H1 (cell line): Measurements from ENCODE around the gene CDC14B. TPM values are rescaled to one million over a fixed set of nuclear protein-coding genes. Genes with fewer than 3 reads are reported as not detected.

Experiments
- CTCF ChIA-PET: fragments of 300-600 bp; sonication (Branson Sonifier 250); formaldehyde crosslinking; loops from one replicate; lab custom pipeline; 2021; ENCODE audit not compliant: partially characterized antibody; lab: Charles Lee
- POLR2A ChIA-PET: fragments of 300-600 bp; sonication (Branson Sonifier 250); formaldehyde crosslinking; loops from one replicate; lab custom pipeline; 2021; ENCODE audit warnings: inconsistent platforms; ENCODE audit not compliant: partially characterized antibody; lab: Charles Lee
- DNase-seq, 2 experiments: peaks; one replicate each; pipeline versions ENCODE4 v3.0.0 to v3.0.0-alpha.2; 2010 to 2022; ENCODE audit warnings: low spot score in 2 of 2, low read depth in 1 of 2, mixed read lengths in 1 of 2
- FAIRE-seq: peaks from 2 replicates; lab custom pipeline; 2011; peaks lifted over from hg19 to GRCh38; lab: Jason Lieb, UNC
- H2AFZ ChIP-seq: 2 replicates; pipeline ENCODE4 v1.8.1; 2012; ENCODE audit warnings: low read length, inconsistent platforms
- H2AK5ac ChIP-seq: 2 replicates; pipeline ENCODE4 v1.6.1; 2013; ENCODE audit warnings: low read depth, low read length
- H2BK120ac ChIP-seq: replicated peaks from 2 replicates; pipeline ENCODE3; 2013; ENCODE audit warnings: low read depth, low read length, inconsistent platforms
- H2BK12ac ChIP-seq: 2 replicates; pipeline ENCODE4 v1.6.1; 2013; ENCODE audit warnings: low read depth, low read length
- H2BK15ac ChIP-seq: 2 replicates; pipeline ENCODE4 v1.6.1; 2013; ENCODE audit warnings: low read length
- H2BK20ac ChIP-seq: 2 replicates; pipeline ENCODE4 v1.6.1; 2013; ENCODE audit warnings: low read length
- H2BK5ac ChIP-seq: 2 replicates; pipeline ENCODE4 v1.6.1; 2013; ENCODE audit warnings: low read depth, low read length
- H3K14ac ChIP-seq: 2 replicates; pipeline ENCODE4 v1.6.1; 2013; ENCODE audit warnings: inconsistent platforms; ENCODE audit not compliant: insufficient read length
- H3K18ac ChIP-seq: 2 replicates; pipeline ENCODE4 v1.6.1; 2013; ENCODE audit warnings: low read length; ENCODE audit errors: extremely low read depth
- H3K23ac ChIP-seq: 2 replicates; pipeline ENCODE4 v1.6.1; 2013; ENCODE audit warnings: inconsistent platforms; ENCODE audit not compliant: insufficient read length
- H3K23me2 ChIP-seq: 2 replicates; pipeline ENCODE4 v1.6.1; 2013; ENCODE audit warnings: low read depth, low read length
- H3K27ac ChIP-seq: 2 replicates; pipeline ENCODE4 v1.6.1; 2011; ENCODE audit warnings: low read depth, low read length, inconsistent platforms
- H3K27me3 ChIP-seq, 4 experiments: replicated peaks in 1 of 4; 1 replicate in 1 of 4; 2 replicates in 3 of 4; pipeline versions ENCODE4 v1.6.1 to v1.8.1; 2011 to 2013; ENCODE audit warnings: low read length in 3 of 4, mild to moderate bottlenecking in 3 of 4, inconsistent platforms in 2 of 4, mixed read lengths in 2 of 4, moderate library complexity in 1 of 4; ENCODE audit not compliant: control insufficient read depth in 3 of 4, insufficient read depth in 3 of 4; ENCODE audit errors: extremely low read depth in 1 of 4
- H3K36me3 ChIP-seq, 4 experiments: 2 replicates each; pipeline versions ENCODE4 v1.6.1 to v1.8.1; 2011 to 2013; ENCODE audit warnings: mild to moderate bottlenecking in 4 of 4, low read length in 3 of 4, moderate library complexity in 2 of 4, control low read depth in 1 of 4, inconsistent platforms in 1 of 4; ENCODE audit not compliant: insufficient read depth in 4 of 4, control insufficient read depth in 2 of 4
- H3K4ac ChIP-seq: replicated peaks from 2 replicates; pipeline ENCODE3; 2013; ENCODE audit warnings: low read length, low read depth, mixed read lengths, inconsistent platforms; ENCODE audit not compliant: insufficient read length
- H3K4me1 ChIP-seq, 4 experiments: replicated peaks in 1 of 4; 1 replicate in 1 of 4; 2 replicates in 3 of 4; pipeline versions ENCODE4 v1.6.1 to v1.8.1; 2011 to 2013; ENCODE audit warnings: low read length in 3 of 4, inconsistent platforms in 2 of 4, mixed read lengths in 1 of 4; ENCODE audit not compliant: insufficient read depth in 4 of 4, control insufficient read depth in 3 of 4
- H3K4me2 ChIP-seq, 2 experiments: 2 replicates each; pipeline versions ENCODE4 v1.6.1 to v1.8.1; 2011 to 2013; ENCODE audit warnings: low read depth in 2 of 2, low read length in 2 of 2, control low read depth in 1 of 2, inconsistent platforms in 1 of 2, mild to moderate bottlenecking in 1 of 2; ENCODE audit not compliant: insufficient read depth in 1 of 2
- H3K4me3 ChIP-seq, 4 experiments: fragments of 200-600, 300-600 bp in 1 of 4; sonication (generic), shearing (Covaris generic), sonication (Bioruptor Twin) in 1 of 4; 2 replicates each; pipeline versions ENCODE4 v1.5.1 to v1.8.1; 2011 to 2016; ENCODE audit warnings: low read length in 4 of 4, low read depth in 3 of 4, control low read depth in 2 of 4, inconsistent platforms in 2 of 4, mild to moderate bottlenecking in 2 of 4, mixed read lengths in 1 of 4, moderate library complexity in 1 of 4; ENCODE audit not compliant: insufficient read depth in 2 of 4; ENCODE audit errors: extremely low read depth in 1 of 4
- H3K56ac ChIP-seq: replicated peaks from 2 replicates; pipeline ENCODE3; 2013; ENCODE audit warnings: low read depth, mild to moderate bottlenecking, mixed read lengths, low read length, inconsistent platforms; ENCODE audit not compliant: insufficient read length
- H3K79me1 ChIP-seq: 2 replicates; pipeline ENCODE4 v1.6.1; 2013; ENCODE audit warnings: low read depth, low read length, control low read depth
- H3K79me2 ChIP-seq, 2 experiments: 2 replicates each; pipeline versions ENCODE4 v1.6.1 to v1.8.1; 2012 to 2013; ENCODE audit warnings: low read length in 2 of 2, mild to moderate bottlenecking in 2 of 2, inconsistent platforms in 1 of 2; ENCODE audit not compliant: insufficient read depth in 2 of 2, control insufficient read depth in 1 of 2
- H3K9ac ChIP-seq, 4 experiments: replicated peaks in 1 of 4; 1 replicate in 1 of 4; 2 replicates in 3 of 4; pipeline versions ENCODE4 v1.6.1 to v1.8.1; 2011 to 2013; ENCODE audit warnings: low read depth in 3 of 4, low read length in 3 of 4, control low read depth in 2 of 4, mild to moderate bottlenecking in 2 of 4, moderate library complexity in 2 of 4, inconsistent platforms in 1 of 4; ENCODE audit errors: extremely low read depth in 1 of 4
- H3K9me3 ChIP-seq, 2 experiments: 2 replicates each; pipeline versions ENCODE4 v1.6.1 to v1.8.1; 2012 to 2013; ENCODE audit warnings: mild to moderate bottlenecking in 2 of 2, moderate library complexity in 2 of 2, control low read depth in 1 of 2, inconsistent platforms in 1 of 2, low read depth in 1 of 2, low read length in 1 of 2, mixed read lengths in 1 of 2; ENCODE audit not compliant: insufficient read depth in 2 of 2
- H4K20me1 ChIP-seq, 2 experiments: replicated peaks in 1 of 2; 2 replicates each; pipeline versions ENCODE3 to v1.8.1; 2011 to 2013; ENCODE audit warnings: inconsistent platforms in 2 of 2, low read length in 2 of 2, mild to moderate bottlenecking in 1 of 2; ENCODE audit not compliant: insufficient read depth in 2 of 2, control insufficient read depth in 1 of 2
- H4K5ac ChIP-seq: 2 replicates; pipeline ENCODE4 v1.6.1; 2013; ENCODE audit warnings: low read length, low read depth, mixed read lengths, inconsistent platforms; ENCODE audit not compliant: insufficient read length
- H4K8ac ChIP-seq: 2 replicates; pipeline ENCODE4 v1.8.0; 2013; ENCODE audit warnings: mild to moderate bottlenecking, moderate library complexity, low read length, inconsistent platforms; ENCODE audit not compliant: insufficient read depth; ENCODE audit errors: extremely low read depth
- H4K91ac ChIP-seq: replicated peaks from 2 replicates; pipeline ENCODE3; 2013; ENCODE audit warnings: low read length, mixed read lengths, inconsistent platforms; ENCODE audit not compliant: insufficient read length
- CEBPB ChIP-seq: IDR thresholded peaks from 2 replicates; pipeline ENCODE4 v1.6.1; 2012; ENCODE audit warnings: low read depth, low read length
- FOSL1 ChIP-seq: IDR thresholded peaks from 2 replicates; pipeline ENCODE4 v1.6.1; 2011; ENCODE audit warnings: mild to moderate bottlenecking, low read depth, low read length, moderate library complexity; ENCODE audit not compliant: insufficient read depth
- GABPA ChIP-seq: IDR thresholded peaks from 2 replicates; pipeline ENCODE4 v1.6.1; 2011; ENCODE audit warnings: mild to moderate bottlenecking, low read length, moderate library complexity, borderline replicate concordance; ENCODE audit not compliant: insufficient read depth
- TAF1 ChIP-seq: IDR thresholded peaks from 2 replicates; pipeline ENCODE4 v1.6.1; 2011; ENCODE audit warnings: mild to moderate bottlenecking, low read depth, low read length
- WGBS, 2 experiments: shearing (Covaris generic) in 1 of 2; methylation state at CpG; one replicate each; pipeline versions ENCODE4 v1.1.6 to v1.1.7; 2013 to 2015; ENCODE audit warnings: low lambda C conversion rate in 2 of 2, mixed read lengths in 2 of 2, inconsistent platforms in 1 of 2, low coverage in 1 of 2, missing lambda C conversion rate in 1 of 2; ENCODE audit not compliant: insufficient replicate concordance in 2 of 2, insufficient coverage in 1 of 2, insufficient read length in 1 of 2; ENCODE audit errors: extremely low coverage in 1 of 2, missing lambda C conversion rate in 1 of 2; 5-methylcytosine and 5-hydroxymethylcytosine counted together
- polyA plus RNA-seq, 7 experiments: library from polyadenylated mRNA; depleted of rRNA in 3 of 7; stranded (reverse) in 5 of 7; unstranded in 2 of 7; fragments of >200 nt in 5 of 7; fragments of 200-250 nt in 2 of 7; gene quantifications; 1 replicate in 5 of 7; 2 replicates in 1 of 7; 4 replicates in 1 of 7; pipeline versions ENCODE4 v1.2.1 to v1.2.3, GENCODE V29; 2011 to 2013; ENCODE audit warnings: missing spikeins in 2 of 7, mixed read lengths in 2 of 7
- total RNA-seq: library from RNA; stranded (reverse); fragmentation: NEBNext Ultra II Directional; extraction: Animal tissue kit (Norgen Biotek cat#: 25700); gene quantifications from 2 replicates; pipeline ENCODE4 v1.2.1, GENCODE V29; 2021

CDC14B gene
- total and polyA plus RNA-seq, 2 of the 8 experiments (the other 6 are each of a cell fraction or from before 2014, with no cell fraction given) = 17.2 to 44.6 TPM

DNA sequence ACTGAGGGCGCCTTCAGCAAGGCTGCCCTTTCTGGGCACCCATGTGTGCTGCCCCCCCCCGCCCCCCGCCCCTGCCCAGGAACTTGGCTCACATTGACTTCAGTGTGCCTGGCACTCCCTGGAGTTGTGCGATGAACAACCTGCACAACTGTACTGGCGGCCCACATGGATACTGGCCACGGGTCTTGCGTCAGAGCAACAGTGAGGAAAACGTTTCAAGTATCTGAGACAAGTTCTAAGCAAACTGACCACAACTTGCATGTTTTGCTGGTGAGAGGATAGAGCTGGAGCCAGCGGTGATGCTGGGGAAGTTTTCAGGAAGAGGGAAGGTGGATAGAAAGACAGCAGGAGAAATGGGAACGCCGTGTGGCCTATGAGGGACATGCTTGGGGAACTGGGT lies 124.3 kb downstream of the CDC14B start:
- Histone ChIP-seq H2AK5ac (no peak overlapping the region), H2BK20ac (no peak overlapping the region), H3K23ac (no peak overlapping the region), H3K4me2 (no peak overlapping the region), H4K20me1 (no peaks in the 10 kb centered on the region), H3K27me3 (no peaks in the 10 kb centered on the region), H3K9ac (no peak overlapping the region), H3K27ac (no peak overlapping the region), H2AFZ (no peak overlapping the region), H3K56ac (no peak overlapping the region), H3K79me2 (no peaks in the 10 kb centered on the region), H4K5ac (no peak overlapping the region), H3K4me3 (no peak overlapping the region), H3K23me2 (no peaks in the 10 kb centered on the region), H3K18ac (no peak overlapping the region), H3K36me3 (peaks cover 0 to 6% (median 5%) of the 10 kb centered on the region in 4 experiments; a peak in 3 of 8 replicates), H2BK120ac (no peak overlapping the region), H2BK12ac (no peak overlapping the region), H2BK5ac (no peak overlapping the region), H4K8ac (no peak overlapping the region), H3K79me1 (no peaks in the 10 kb centered on the region; the same call in 1 of the 2 replicates), H4K91ac (no peak overlapping the region), H3K4ac (no peak overlapping the region), H3K14ac (no peak overlapping the region), H2BK15ac (no peak overlapping the region), H3K9me3 (no peaks in the 10 kb centered on the region), H3K4me1 (peaks cover 0 to 8% (median 0%) of the 10 kb centered on the region in 4 experiments; a peak in 2 of 7 replicates)
- FAIRE-seq = no peak
- CTCF ChIA-PET = interaction anchor here (1.6 kb wide), 1 partner anchor 168 kb away, joined by 5 read pairs; no protein-coding TSS in a partner anchor
- TF ChIP-seq FOSL1 (no peak), GABPA (no peak), TAF1 (no peak), CEBPB (no peak)
- POLR2A ChIA-PET = no interaction called here
- no peak for DNase-seq
- WGBS, 2 experiments = 93% methylated on average over 11 of the region's 11 CpGs; no CpG with 5 or more reads in 1 of the 2 experiments
